K562 (cell line): ENCODE data around the gene KMO. TPM values are rescaled to one million over a fixed set of nuclear protein-coding genes. Genes with fewer than 3 reads are reported as not detected.

Experiments used
- CREM ChIP-seq: IDR thresholded peaks from 2 replicates; pipeline ENCODE4 v1.6.1; 2014; ENCODE audit warnings: antibody characterized with exemption, low read depth
- FUS ChIP-seq: fragments of 200-400 bp; formaldehyde crosslinking; optimal IDR thresholded peaks from 2 replicates; pipeline ENCODE3; 2017; ENCODE audit warnings: low read depth, low read length
- HDAC8 ChIP-seq: fragments of 450-650 bp; IDR thresholded peaks from 2 replicates; pipeline ENCODE4 v1.6.1; 2016; ENCODE audit warnings: mild to moderate bottlenecking, missing genetic modification characterization, moderate library complexity, missing compliant biosample characterization
- JUND ChIP-seq, 2 experiments: IDR thresholded peaks; 2 replicates in 1 of 2; 3 replicates in 1 of 2; pipeline ENCODE4 v1.6.1; 2011; ENCODE audit warnings: borderline replicate concordance in 2 of 2, low read depth in 2 of 2, low read length in 2 of 2, improper control_type of control experiment in 1 of 2, missing biosample characterization in 1 of 2, missing genetic modification characterization in 1 of 2, missing genetic modification reagents in 1 of 2
- KDM2B ChIP-seq: fragments of 250-450 bp; sonication (Bioruptor Pico); IDR thresholded peaks from 2 replicates; pipeline ENCODE4 v1.8.0; 2021; ENCODE audit warnings: mild to moderate bottlenecking, moderate library complexity
- NONO ChIP-seq, 2 experiments: fragments of 200-400 bp in 1 of 2; fragments of 450-650 bp in 1 of 2; formaldehyde crosslinking in 1 of 2; IDR thresholded peaks; 2 replicates each; pipeline ENCODE4 v1.6.1; 2017; ENCODE audit warnings: low read depth in 2 of 2, mild to moderate bottlenecking in 2 of 2, moderate library complexity in 2 of 2, low read length in 1 of 2
- PBX2 ChIP-seq, 2 experiments: IDR thresholded peaks in 1 of 2; conservative IDR thresholded peaks in 1 of 2; 2 replicates each; pipeline ENCODE4 v1.6.1; 2016; ENCODE audit warnings: low read depth in 2 of 2, mild to moderate bottlenecking in 1 of 2, missing compliant biosample characterization in 1 of 2, missing genetic modification characterization in 1 of 2, moderate library complexity in 1 of 2
- POLR2AphosphoS5 ChIP-seq: IDR thresholded peaks from 2 replicates; pipeline ENCODE4 v1.6.1; 2011; ENCODE audit warnings: mild to moderate bottlenecking, low read depth, low read length, moderate library complexity; ENCODE audit not compliant: control insufficient read depth, insufficient read depth
- SMAD4 ChIP-seq: fragments of 250-450 bp; sonication (Bioruptor Pico); conservative IDR thresholded peaks from 2 replicates; pipeline ENCODE4 v1.8.0; 2021; ENCODE audit warnings: inconsistent platforms, mild to moderate bottlenecking, moderate library complexity
- SREBF2 ChIP-seq: sonication (generic); formaldehyde crosslinking; IDR thresholded peaks from 2 replicates; pipeline ENCODE4 v1.4.0; 2020; ENCODE audit warnings: mild to moderate bottlenecking, missing genetic modification reagents
- TGIF2 ChIP-seq: sonication (generic); formaldehyde crosslinking; IDR thresholded peaks from 2 replicates; pipeline ENCODE4 v1.8.1; 2022; ENCODE audit warnings: mild to moderate bottlenecking, missing genetic modification reagents, moderate library complexity
- THRB ChIP-seq: fragments of 450-650 bp; formaldehyde crosslinking; conservative IDR thresholded peaks from 2 replicates; pipeline ENCODE4 v1.4.0; 2022; ENCODE audit warnings: mild to moderate bottlenecking, missing genetic modification characterization
- TRIM24 ChIP-seq, 2 experiments: fragments of 450-650 bp; IDR thresholded peaks; 2 replicates each; pipeline ENCODE4 v1.6.1; 2016
- YBX1 ChIP-seq: fragments of 450-650 bp; IDR thresholded peaks from 2 replicates; pipeline ENCODE4 v1.7.1; 2016; ENCODE audit warnings: mild to moderate bottlenecking
- ZBED1 ChIP-seq: IDR thresholded peaks from 2 replicates; pipeline ENCODE4 v1.6.1; 2014
- ZKSCAN8 ChIP-seq: fragments of 200-800 bp; sonication (Bioruptor generic); IDR thresholded peaks from 2 replicates; pipeline ENCODE4 v1.6.1; 2016; ENCODE audit warnings: missing genetic modification characterization, missing compliant biosample characterization
- ZNF134 ChIP-seq: fragments of 250-450 bp; sonication (Bioruptor Pico); conservative IDR thresholded peaks from 2 replicates; pipeline ENCODE4 v1.4.0; 2020
- ZNF316 ChIP-seq: fragments of 450-650 bp; IDR thresholded peaks from 2 replicates; pipeline ENCODE4 v1.6.1; 2016
- ZNF561 ChIP-seq: fragments of 450-650 bp; formaldehyde crosslinking; conservative IDR thresholded peaks from 2 replicates; pipeline ENCODE4 v1.4.0; 2020; ENCODE audit warnings: mild to moderate bottlenecking, moderate library complexity
- ZNF717 ChIP-seq: fragments of 250-450 bp; sonication (Bioruptor Pico); IDR thresholded peaks from 2 replicates; pipeline ENCODE4 v1.5.0; 2021
- polyA plus RNA-seq, 8 experiments: library from polyadenylated mRNA; depleted of rRNA in 4 of 8; stranded (reverse) in 5 of 8; unstranded in 3 of 8; fragments of >200 nt; fragmentation: Nextera tagmentation in 2 of 8; fragmentation: Illumina TruSeq in 1 of 8; extraction: Ambion mirVana in 2 of 8; extraction: Trizol in 1 of 8; gene quantifications; 2 replicates each; pipeline versions ENCODE4 v1.2.1 to v1.2.3, GENCODE V29; 2011 to 2014; ENCODE audit warnings: inconsistent platforms in 1 of 8, missing spikeins in 1 of 8
- total RNA-seq, 7 experiments: library from RNA; depleted of rRNA in 6 of 7; stranded (reverse); fragments of >200 nt in 6 of 7; fragmentation: Illumina TruSeq in 2 of 7; extraction: Trizol in 2 of 7; gene quantifications; 2 replicates each; pipeline versions ENCODE4 v1.2.1 to v1.2.3, GENCODE V29; 2011 to 2021; ENCODE audit warnings: low replicate concordance in 1 of 7
- TF ChIP-seq, protein P1 (sequence below): fragments of 450-650 bp; formaldehyde crosslinking; IDR thresholded peaks from 2 replicates; pipeline ENCODE4 v1.4.0; 2020; ENCODE audit warnings: mild to moderate bottlenecking
- TF ChIP-seq, protein P2 (sequence below): sonication (generic); formaldehyde crosslinking; IDR thresholded peaks from 2 replicates; pipeline ENCODE4 v1.8.0; 2022; ENCODE audit warnings: mild to moderate bottlenecking, missing genetic modification reagents

The KMO gene
- total and polyA plus RNA-seq, 9 of the 15 experiments (the other 6 are each of a cell fraction or from before 2014, with no cell fraction given) = 0.01 to 0.11 (median 0.01) TPM; not detected in 6

GRCh38 chr1:241551759-241552638 lies 19.8 kb downstream of the KMO start (continued):
- TF ChIP-seq JUND (IDR thresholded peaks at IDR 0.05; ENCODE audit: borderline replicate concordance, low read depth, low read length) (peak; percentile 62; the same call in 1 of the 2 replicates), JUND (tag; IDR thresholded peaks at IDR 0.05; ENCODE audit: borderline replicate concordance, low read depth, low read length) (peak; percentile 83; the same call in 1 of the 3 replicates), POLR2AphosphoS5 (no peak), ZNF134 (CRISPR knock-in tag) (peak; percentile 42; the same call in 1 of the 2 replicates), TGIF2 (CRISPR knock-in tag) (no peak), CREM (peak; percentile 74), ZNF316 (peak; percentile 10; the same call in 1 of the 2 replicates), PBX2 (CRISPR knock-in tag; IDR thresholded peaks at IDR 0.05; ENCODE audit: low read depth) (no peak), PBX2 (tag; conservative IDR thresholded peaks at IDR 0.05; ENCODE audit: low read depth) (0 out of 2 replicates have a peak, but pooled peaks have one; percentile 11), ZKSCAN8 (CRISPR knock-in tag) (0 out of 2 replicates have a peak, but pooled peaks have one; percentile 60), KDM2B (CRISPR knock-in tag) (no peak), SMAD4 (peak; percentile 69), NONO (IDR thresholded peaks at IDR 0.05; ENCODE audit: low read depth in 2 of 2, low read length in 1 of 2) (no peak), ZBED1 (no peak), ZNF561 (CRISPR knock-in tag) (0 out of 2 replicates have a peak, but pooled peaks have one; percentile 32), FUS (no peak), SREBF2 (no peak), THRB (CRISPR knock-in tag) (0 out of 2 replicates have a peak, but pooled peaks have one; percentile 79), ZNF717 (CRISPR knock-in tag) (no peak), TRIM24 (IDR thresholded peaks at IDR 0.05) (peak; percentile 41 to 76; a peak in 3 of 4 replicates), YBX1 (no peak), HDAC8 (tag) (no peak)
- TF ChIP-seq, protein P1, sequence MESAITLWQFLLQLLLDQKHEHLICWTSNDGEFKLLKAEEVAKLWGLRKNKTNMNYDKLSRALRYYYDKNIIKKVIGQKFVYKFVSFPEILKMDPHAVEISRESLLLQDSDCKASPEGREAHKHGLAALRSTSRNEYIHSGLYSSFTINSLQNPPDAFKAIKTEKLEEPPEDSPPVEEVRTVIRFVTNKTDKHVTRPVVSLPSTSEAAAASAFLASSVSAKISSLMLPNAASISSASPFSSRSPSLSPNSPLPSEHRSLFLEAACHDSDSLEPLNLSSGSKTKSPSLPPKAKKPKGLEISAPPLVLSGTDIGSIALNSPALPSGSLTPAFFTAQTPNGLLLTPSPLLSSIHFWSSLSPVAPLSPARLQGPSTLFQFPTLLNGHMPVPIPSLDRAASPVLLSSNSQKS (CRISPR knock-in tag) = no peak
- TF ChIP-seq, protein P2, sequence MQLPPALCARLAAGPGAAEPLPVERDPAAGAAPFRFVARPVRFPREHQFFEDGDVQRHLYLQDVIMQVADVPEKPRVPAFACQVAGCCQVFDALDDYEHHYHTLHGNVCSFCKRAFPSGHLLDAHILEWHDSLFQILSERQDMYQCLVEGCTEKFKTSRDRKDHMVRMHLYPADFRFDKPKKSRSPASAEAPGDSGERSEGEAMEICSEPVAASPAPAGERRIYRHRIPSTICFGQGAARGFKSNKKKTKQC (CRISPR knock-in tag) = no peak
